ENCODE results near the gene RIPOR1.
A peak's percentile ranks its signal among the peaks of the same experiment; 100 is the strongest.
"Not testable (repeated sequence)": the region's sequence is repeated elsewhere in the genome, so short reads cannot be mapped to it uniquely, and the experiment has no call there.

The RIPOR1 gene

GRCh38 chr16:67516296-67517154 lies 12.1 kb upstream of the RIPOR1 start:
- DNase-seq: no peak

DNA sequence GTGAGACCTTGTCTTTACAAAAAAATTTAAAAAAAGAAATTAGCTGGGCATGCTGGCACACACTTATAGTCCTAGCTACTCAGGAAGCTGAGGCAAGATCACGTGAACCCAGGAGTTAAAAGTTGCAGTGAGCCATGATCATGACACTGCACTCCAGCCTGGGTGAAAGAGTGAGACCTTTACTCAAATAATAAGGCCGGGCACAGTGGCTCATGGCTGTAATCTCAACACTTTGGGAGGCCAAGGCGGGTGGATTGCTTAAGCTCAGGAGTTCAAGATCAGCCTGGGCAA lies 11.5 kb upstream of the RIPOR1 start:
- no peak for DNase-seq

GRCh38 chr16:67517661-67518423 lies 10.8 kb upstream of the RIPOR1 start:
- no peak for DNase-seq

- DNase-seq: no peak
Measured at GRCh38 chr16:67518676-67519075, 10.0 kb upstream of the RIPOR1 start.

DNA sequence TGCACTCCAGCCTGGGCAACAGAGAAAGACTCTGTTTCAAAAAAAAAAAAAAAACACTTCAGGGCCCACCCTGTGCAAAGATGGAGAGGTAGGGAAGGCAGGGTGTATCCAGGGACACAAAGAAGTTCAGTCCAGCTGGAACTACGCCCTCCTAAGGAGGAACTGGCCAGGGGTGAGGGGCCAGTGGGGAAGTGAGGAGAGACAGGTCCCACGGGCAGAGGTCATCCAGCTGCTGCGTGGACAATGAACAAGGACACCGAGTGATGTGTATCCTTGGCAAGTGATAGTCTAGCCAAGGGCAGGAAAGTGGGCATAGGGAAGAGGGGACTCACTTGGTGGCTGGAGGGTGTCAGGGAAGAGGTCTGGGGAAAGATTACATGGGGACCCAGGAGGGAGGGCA lies 9.4 kb upstream of the RIPOR1 start:
- no peak for DNase-seq

DNA sequence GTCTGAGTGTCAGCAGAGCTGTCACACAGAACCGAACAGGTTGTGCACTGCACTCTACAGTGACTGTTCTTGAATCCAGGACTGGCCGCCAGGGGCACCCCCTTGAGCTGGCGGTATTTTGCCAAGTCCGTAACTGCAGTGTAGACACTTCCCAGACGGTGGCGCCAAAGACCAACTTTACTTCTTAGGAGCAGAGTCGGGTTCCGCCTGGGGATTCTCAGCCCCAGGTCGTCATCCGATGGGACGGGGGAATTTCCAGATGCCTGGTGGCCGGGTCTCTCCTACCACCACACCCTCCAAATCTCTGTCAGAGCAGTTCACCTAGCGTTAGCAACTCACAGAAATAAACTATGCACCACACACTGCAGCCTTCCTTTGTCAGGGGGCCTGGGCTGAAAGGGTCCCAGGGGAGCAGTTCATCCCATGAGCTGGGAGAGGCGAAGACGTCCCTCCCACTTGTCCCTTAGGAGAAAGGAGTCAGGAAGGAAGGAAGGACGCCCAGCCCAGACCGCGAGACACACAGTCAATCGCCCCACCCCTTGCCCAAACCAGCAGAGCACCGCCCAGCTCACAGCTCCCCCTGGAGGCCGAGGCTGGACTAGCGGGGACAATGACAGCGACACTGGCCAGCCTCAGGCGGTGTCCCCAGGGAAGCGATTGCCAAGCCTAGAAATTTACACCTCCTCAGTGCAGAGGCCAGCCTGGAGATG lies 7.4 kb upstream of the RIPOR1 start:
- DNase-seq: peak; percentile 61

DNA sequence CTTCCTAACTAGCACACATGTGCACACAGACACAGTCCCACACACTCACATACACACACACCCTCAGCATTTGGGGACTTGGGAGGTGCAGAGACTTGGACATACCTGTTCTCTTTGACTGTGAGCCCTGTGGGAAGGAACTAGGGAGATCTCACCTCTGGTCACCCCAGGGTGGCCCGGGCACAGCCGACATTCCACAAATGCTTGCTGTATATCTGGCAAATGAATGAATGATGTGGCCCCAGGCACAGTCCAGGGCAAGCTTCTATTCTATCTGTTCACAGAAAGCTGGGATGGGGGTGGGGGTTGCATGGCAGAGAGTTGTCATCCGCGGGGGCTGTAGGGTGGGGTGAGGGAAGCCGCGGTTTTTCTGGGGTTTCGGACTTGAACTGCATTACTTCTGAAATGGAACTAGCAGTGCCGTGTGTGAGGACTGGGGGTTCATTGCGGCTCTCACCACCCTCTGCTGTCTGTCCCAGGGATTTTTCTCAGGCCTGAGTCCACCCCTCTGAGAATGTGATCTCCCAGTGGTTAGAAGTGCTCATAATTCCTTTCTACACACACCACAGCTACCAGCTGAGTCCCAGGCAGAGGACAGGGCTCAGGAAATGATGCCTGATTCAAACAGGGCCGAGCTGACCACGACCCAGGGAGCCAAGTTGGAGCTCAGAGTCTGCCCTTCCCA lies 3.3 kb upstream of the RIPOR1 start:
- no peak for DNase-seq

- DNase-seq: no peak
Measured at GRCh38 chr16:67526149-67526791, 2.4 kb upstream of the RIPOR1 start.

GRCh38 chr16:67528870-67529581 lies 397 bp downstream of the RIPOR1 start:
- DNase-seq: no peak

DNA sequence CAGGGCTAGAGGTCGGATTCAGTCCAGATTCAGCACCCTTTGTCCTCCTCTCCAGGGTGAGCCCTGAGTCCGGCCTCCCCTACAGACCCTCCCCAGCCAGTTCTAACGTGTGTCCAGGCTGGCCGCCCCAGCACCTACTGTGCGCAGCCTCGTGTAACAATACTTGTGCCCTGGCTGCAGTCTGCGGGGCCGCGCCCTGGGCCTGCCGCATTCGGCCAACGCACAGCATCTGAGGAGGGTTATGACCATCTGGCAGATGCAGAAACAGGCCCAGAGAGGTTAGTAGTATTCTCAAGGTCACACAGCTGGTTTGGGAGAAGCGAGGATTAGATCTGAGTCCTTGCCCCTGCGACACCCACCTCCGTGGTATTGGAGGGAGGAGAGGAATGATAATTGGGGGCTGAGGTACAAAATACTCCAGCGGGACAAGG lies 968 bp downstream of the RIPOR1 start:
- no peak for DNase-seq

DNA sequence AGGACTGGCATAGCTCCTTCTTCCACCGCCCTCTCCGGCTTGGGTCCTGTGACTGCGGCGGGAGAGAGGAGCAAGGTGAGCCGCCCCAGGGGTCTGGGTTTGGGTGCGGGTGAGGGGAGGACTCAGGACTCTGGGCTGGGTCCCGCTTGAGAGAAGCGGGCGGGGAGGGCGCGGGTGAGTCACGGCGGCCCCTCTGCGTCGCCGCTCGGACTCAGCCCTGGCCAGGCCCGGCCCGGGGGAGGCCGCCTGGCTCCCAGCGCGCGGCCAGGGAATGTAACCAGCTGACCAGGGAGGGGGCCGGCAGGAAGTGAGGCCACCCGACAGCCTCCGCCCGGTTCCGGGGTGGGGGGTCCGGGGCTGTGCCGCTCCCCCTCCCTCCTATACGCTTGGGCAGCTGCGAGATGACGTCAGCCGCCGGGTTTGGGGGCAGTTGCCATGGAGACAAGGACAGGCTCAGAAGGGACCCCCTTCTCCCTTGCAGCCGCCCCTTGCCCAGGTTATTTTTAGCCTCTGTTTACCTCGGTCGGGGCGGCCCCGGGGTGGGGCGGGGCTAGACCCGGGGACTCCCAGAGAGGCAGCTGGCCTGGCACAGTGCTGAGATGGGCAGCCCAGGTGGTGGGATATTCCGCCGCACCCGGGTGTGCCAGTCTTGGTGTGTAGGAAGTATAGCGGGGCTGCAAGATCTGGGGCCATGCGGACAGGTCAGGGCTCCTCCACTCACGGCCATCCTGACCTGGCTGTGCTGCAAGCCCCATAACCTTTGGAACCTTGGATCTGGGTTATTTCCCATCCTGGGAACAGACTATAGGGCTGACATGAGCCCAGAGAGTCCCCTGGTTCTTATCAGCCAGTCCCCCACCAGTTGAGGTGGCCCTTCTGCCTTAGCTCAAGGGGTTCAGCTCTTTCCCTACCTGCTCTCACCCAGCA lies 1.6 kb downstream of the RIPOR1 start:
- DNase-seq: no peak

GRCh38 chr16:67531247-67531646 lies 2.6 kb downstream of the RIPOR1 start:
- no peak for DNase-seq

GRCh38 chr16:67533024-67533560 lies 4.5 kb downstream of the RIPOR1 start:
- no peak for DNase-seq

GRCh38 chr16:67533987-67534386 lies 5.4 kb downstream of the RIPOR1 start:
- DNase-seq: not testable (repeated sequence)

DNA sequence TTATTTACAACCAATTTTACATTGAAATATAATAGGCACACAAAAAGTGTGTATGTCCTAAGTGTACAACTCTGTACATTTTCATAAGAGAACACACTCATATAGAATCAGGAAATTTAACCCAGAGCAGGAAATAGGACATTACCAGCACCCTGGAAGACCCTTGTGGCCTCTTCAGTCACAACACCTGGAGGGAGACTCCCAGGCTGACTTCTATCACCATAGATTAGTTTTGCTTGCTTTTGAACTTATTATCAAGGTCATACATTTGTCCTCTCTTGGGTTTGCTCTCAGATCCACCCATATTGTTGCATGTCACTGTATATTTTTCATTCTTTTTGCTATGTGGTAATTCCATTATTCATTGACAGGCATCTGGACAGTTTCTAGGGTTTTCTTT lies 5.8 kb downstream of the RIPOR1 start:
- DNase-seq: no peak

GRCh38 chr16:67535201-67535600 lies 6.6 kb downstream of the RIPOR1 start:
- no peak for DNase-seq

GRCh38 chr16:67537270-67537635 lies 8.6 kb downstream of the RIPOR1 start:
- no peak for DNase-seq

- no peak for DNase-seq
Measured at GRCh38 chr16:67537636-67538591, 9.3 kb downstream of the RIPOR1 start.

GRCh38 chr16:67538666-67539101 lies 10.1 kb downstream of the RIPOR1 start:
- no peak for DNase-seq

Data from NCI-H510A (cell line).